Neural progenitor cell (in vitro differentiated cells): ENCODE data around the gene OPRD1. TPM values are rescaled to one million over a fixed set of nuclear protein-coding genes. Genes with fewer than 3 reads are reported as not detected.

Experiments
- DNase-seq: peaks from one replicate; pipeline ENCODE4 v3.0.0-alpha.2; 2016; ENCODE audit warnings: low spot score
- H2AFZ ChIP-seq: fragments of 200-600 bp; sonication (generic); replicated peaks from 2 replicates; pipeline ENCODE4 v1.6.1; 2016; ENCODE audit warnings: antibody characterized with exemption
- H3F3A ChIP-seq: fragments of 200-600 bp; sonication (generic); 2 replicates; pipeline ENCODE4 v1.6.1; 2016; ENCODE audit warnings: antibody characterized with exemption, low read depth
- H3K27ac ChIP-seq: fragments of 200-600 bp; sonication (generic); 2 replicates; pipeline ENCODE4 v1.5.1; 2016; ENCODE audit warnings: mild to moderate bottlenecking
- H3K27me3 ChIP-seq: fragments of 200-600 bp; sonication (generic); 2 replicates; pipeline ENCODE4 v1.6.1; 2016; ENCODE audit warnings: mild to moderate bottlenecking, moderate library complexity
- H3K36me3 ChIP-seq: fragments of 200-600 bp; sonication (generic); 2 replicates; pipeline ENCODE4 v1.5.1; 2016
- H3K4me1 ChIP-seq: fragments of 200-600 bp; sonication (generic); 2 replicates; pipeline ENCODE4 v1.6.1; 2016; ENCODE audit warnings: mixed run types
- H3K4me2 ChIP-seq: fragments of 200-600 bp; sonication (generic); 2 replicates; pipeline ENCODE4 v1.6.1; 2016
- H3K4me3 ChIP-seq: fragments of 200-600 bp; sonication (generic); 2 replicates; pipeline ENCODE4 v1.5.1; 2016
- H3K79me2 ChIP-seq: fragments of 200-600 bp; sonication (generic); 2 replicates; pipeline ENCODE4 v1.6.1; 2016; ENCODE audit warnings: low read depth
- H3K9ac ChIP-seq: fragments of 200-600 bp; sonication (generic); 2 replicates; pipeline ENCODE4 v1.6.1; 2016
- H3K9me3 ChIP-seq: fragments of 200-600 bp; sonication (generic); 2 replicates; pipeline ENCODE4 v1.5.1; 2016; ENCODE audit warnings: low read depth
- H4K20me1 ChIP-seq: fragments of 200-600 bp; sonication (generic); 2 replicates; pipeline ENCODE4 v1.6.1; 2016; ENCODE audit warnings: low read depth
- H3K27ac Mint-ChIP-seq: 3 replicates; pipeline ENCODE4 v1.8.0; 2021; ENCODE audit warnings: mixed read lengths
- H3K27me3 Mint-ChIP-seq: 2 replicates; pipeline ENCODE4 v1.8.0; 2022; ENCODE audit warnings: low read depth, mild to moderate bottlenecking, inconsistent platforms, moderate library complexity, mixed read lengths; ENCODE audit not compliant: insufficient read depth
- H3K36me3 Mint-ChIP-seq: 3 replicates; pipeline ENCODE4 v1.8.0; 2021; ENCODE audit warnings: mixed read lengths
- H3K4me1 Mint-ChIP-seq: 3 replicates; pipeline ENCODE4 v1.8.0; 2021; ENCODE audit warnings: mixed read lengths
- H3K4me3 Mint-ChIP-seq: 3 replicates; pipeline ENCODE4 v1.8.0; 2021; ENCODE audit warnings: mild to moderate bottlenecking, moderate library complexity, mixed read lengths
- H3K9me3 Mint-ChIP-seq: 3 replicates; pipeline ENCODE4 v1.8.0; 2020; ENCODE audit warnings: mixed read lengths
- CTCF ChIP-seq: fragments of 200-600 bp; sonication (generic); IDR thresholded peaks from 2 replicates; pipeline ENCODE4 v1.5.1; 2017; ENCODE audit warnings: antibody characterized with exemption, mild to moderate bottlenecking
- EZH2 ChIP-seq: fragments of 200-600 bp; sonication (generic); IDR thresholded peaks from 2 replicates; pipeline ENCODE4 v1.6.1; 2017; ENCODE audit warnings: antibody characterized with exemption, mild to moderate bottlenecking, moderate library complexity
- EZH2phosphoT487 ChIP-seq: fragments of 200-600 bp; sonication (generic); IDR thresholded peaks from 2 replicates; pipeline ENCODE4 v1.6.1; 2017; ENCODE audit warnings: antibody characterized with exemption
- small RNA-seq: library from RNA; depleted of rRNA; stranded (forward); fragments of <200 nt; gene quantifications from one replicate; pipeline ENCODE3, GENCODE V24; 2015
- total RNA-seq: library from RNA; depleted of rRNA; stranded (reverse); fragments of >200 nt; gene quantifications from 2 replicates; pipeline ENCODE4 v1.2.3, GENCODE V29; 2015; ENCODE audit warnings: low replicate concordance

OPRD1 gene
- total RNA-seq, 1 donor from 2014 or later: 0.37 TPM

GRCh38 chr1:28914228-28915030, 102.5 kb downstream of the OPRD1 start, which contains the start of gene EPB41:
EPB41 (plus strand) TSS chr1:28914569; CDS start chr1:28987438, 72,869 bp downstream.
- H3K36me3 Mint-ChIP-seq: peaks cover 2% of the 10 kb centered on the region
- no peaks in the 10 kb centered on the region for H3K36me3 ChIP-seq
- TF ChIP-seq CTCF: peak; percentile 15
- TF ChIP-seq EZH2: no peak
- H3K9ac ChIP-seq: peak within 1 kb of the TSS; percentile 79
- H3K4me2 ChIP-seq: peak within 1 kb of the TSS; percentile 97
- H3K27ac Mint-ChIP-seq: peak within 1 kb of the TSS; percentile 97
- H3K4me3 Mint-ChIP-seq: peak within 1 kb of the TSS; percentile 100
- no peaks in the 10 kb centered on the region for H3K27me3 ChIP-seq
- H2AFZ ChIP-seq: peak within 1 kb of the TSS; percentile 63
- H3F3A ChIP-seq: peaks cover 20% of the 10 kb centered on the region
- peaks cover 47% of the 10 kb centered on the region for H3K79me2 ChIP-seq
- H3K27ac ChIP-seq: peak within 1 kb of the TSS; percentile 93
- peaks cover 44% of the 10 kb centered on the region for H3K4me1 Mint-ChIP-seq
- DNase-seq: peak; percentile 98
- H3K9me3 Mint-ChIP-seq: no peaks in the 10 kb centered on the region
- peaks cover 29% of the 10 kb centered on the region for H3K4me1 ChIP-seq
- peak within 1 kb of the TSS; percentile 82 for H3K4me3 ChIP-seq
- peaks cover 40% of the 10 kb centered on the region for H4K20me1 ChIP-seq
- no peaks in the 10 kb centered on the region for H3K9me3 ChIP-seq
- H3K27me3 Mint-ChIP-seq: peaks cover 4% of the 10 kb centered on the region

- peak overlapping the region; percentile 93 for H3K27ac ChIP-seq
- peaks cover 45% of the 10 kb centered on the region for H4K20me1 ChIP-seq
- peak; percentile 72 for DNase-seq
- peaks cover 2% of the 10 kb centered on the region for H3K36me3 Mint-ChIP-seq
- no peaks in the 10 kb centered on the region for H3K9me3 ChIP-seq
- H3K27me3 ChIP-seq: no peaks in the 10 kb centered on the region
- peak overlapping the region; percentile 79 for H3K9ac ChIP-seq
- peaks cover 55% of the 10 kb centered on the region for H3K79me2 ChIP-seq
- H3K27me3 Mint-ChIP-seq: peaks cover 4% of the 10 kb centered on the region
- peak overlapping the region; percentile 97 for H3K27ac Mint-ChIP-seq
- TF ChIP-seq EZH2phosphoT487 (no peak), CTCF (no peak), EZH2 (no peak)
- peak overlapping the region; percentile 100 for H3K4me3 Mint-ChIP-seq
- H3K4me1 Mint-ChIP-seq: peaks cover 44% of the 10 kb centered on the region
- peaks cover 34% of the 10 kb centered on the region for H3K4me1 ChIP-seq
- H3K9me3 Mint-ChIP-seq: no peaks in the 10 kb centered on the region
- H3F3A ChIP-seq: peaks cover 20% of the 10 kb centered on the region
- peak overlapping the region; percentile 63 for H2AFZ ChIP-seq
- H3K4me3 ChIP-seq: peak overlapping the region; percentile 82
- H3K36me3 ChIP-seq: no peaks in the 10 kb centered on the region
- peak overlapping the region; percentile 97 for H3K4me2 ChIP-seq
Measured at GRCh38 chr1:28915031-28915895, 103.3 kb downstream of the OPRD1 start.

- H3K27ac Mint-ChIP-seq: no peak overlapping the region
- Histone ChIP-seq H3K9me3 (no peaks in the 10 kb centered on the region), H3K36me3 (no peaks in the 10 kb centered on the region), H3F3A (peaks cover 20% of the 10 kb centered on the region), H3K79me2 (peaks cover 80% of the 10 kb centered on the region), H3K4me2 (no peak overlapping the region), H3K4me3 (no peak overlapping the region), H3K9ac (no peak overlapping the region), H3K4me1 (peaks cover 29% of the 10 kb centered on the region), H4K20me1 (peaks cover 49% of the 10 kb centered on the region), H2AFZ (no peak overlapping the region), H3K27ac (no peak overlapping the region), H3K27me3 (no peaks in the 10 kb centered on the region)
- H3K4me3 Mint-ChIP-seq: no peak overlapping the region
- H3K27me3 Mint-ChIP-seq: peaks cover 2% of the 10 kb centered on the region
- H3K36me3 Mint-ChIP-seq: peaks cover 2% of the 10 kb centered on the region
- no peak for TF ChIP-seq CTCF
- TF ChIP-seq EZH2phosphoT487: no peak
- no peak for TF ChIP-seq EZH2
- no peaks in the 10 kb centered on the region for H3K9me3 Mint-ChIP-seq
- peaks cover 38% of the 10 kb centered on the region for H3K4me1 Mint-ChIP-seq
- DNase-seq: no peak
Measured at GRCh38 chr1:28917757-28918118, 105.8 kb downstream of the OPRD1 start.

Small RNA genes within 50 kb of the gene (small RNA-seq; reads per million reads assigned to genes)
- gene RF00019: not detected

Other genes with a start within 250 kb of the OPRD1 start
- 2.2 and 4.2 TPM in 2 replicates for gene RAB42, start 219.9 kb upstream of the OPRD1 start, total RNA-seq
- gene TAF12, start 169.1 kb upstream of the OPRD1 start, total RNA-seq: 26.3 and 45.2 TPM in 2 replicates
- not detected in 2 replicates for gene RNU11, start 163.6 kb upstream of the OPRD1 start, total RNA-seq
- 12.1 and 16.1 TPM in 2 replicates for gene GMEB1, start 143.4 kb upstream of the OPRD1 start, total RNA-seq
- gene YTHDF2, start 75.2 kb upstream of the OPRD1 start, total RNA-seq: 107 and 120 TPM in 2 replicates
- gene EPB41, start 102.4 kb downstream of the OPRD1 start, total RNA-seq: 157 and 211 TPM in 2 replicates